Measurements from ENCODE around the gene ANKRD55. TPM values are rescaled to one million over a fixed set of nuclear protein-coding genes. Genes with fewer than 3 reads are reported as not detected.

Gene ANKRD55
- total RNA-seq, 1 donor from 2014 or later = not detected

- peaks cover 5% of the 10 kb centered on the region for H3K9me3 Mint-ChIP-seq
- H3K36me3 Mint-ChIP-seq = peaks cover 3% of the 10 kb centered on the region
- no peak for TF ChIP-seq CTCF (conservative IDR thresholded peaks at IDR 0.05)
- H3K4me1 Mint-ChIP-seq (ENCODE audit: unreplicated experiment) = peaks cover 6% of the 10 kb centered on the region
- no peak for DNase-seq (ENCODE audit: extremely low spot score, unreplicated experiment)
- H3K4me3 Mint-ChIP-seq = no peak overlapping the region
- no peaks in the 10 kb centered on the region for H3K27me3 Mint-ChIP-seq
- H3K27ac Mint-ChIP-seq = peak overlapping the region; percentile 3
These were observed 182.4 kb downstream of the ANKRD55 start for GRCh38 chr5:56050551-56051255.

Other genes starting within 250 kb of the ANKRD55 start
- gene IL6ST, start 238.4 kb downstream of the ANKRD55 start, total RNA-seq (ENCODE audit: low replicate concordance) = 61.6 and 74.7 TPM in 2 replicates

Data from type B pancreatic cell (in vitro differentiated cells).